ENCODE measurements around the gene PRR15L. TPM values are rescaled to one million over a fixed set of nuclear protein-coding genes. Genes with fewer than 3 reads are reported as not detected.
"Not testable (repeated sequence)": the region's sequence is repeated elsewhere in the genome, so short reads cannot be mapped to it uniquely, and the experiment has no call there.

PRR15L gene
- total RNA-seq, 2 experiments from 2014 or later = not detected

GRCh38 chr17:47942568-47942967 lies 15.1 kb downstream of the PRR15L start:
- H3K4me1 Mint-ChIP-seq (ENCODE audit: low read depth) = peaks cover 53% of the 10 kb centered on the region
- DNase-seq = no peak
- H3K36me3 Mint-ChIP-seq = peaks cover 16% of the 10 kb centered on the region
- POLR2A ChIA-PET = interaction anchor here (0.8 to 2.4 kb wide), 3 partner anchors 10 to 47 kb away, joined by 3 to 12 read pairs (median 3); partner anchors contain the start of gene SP2
- CTCF ChIA-PET = interaction anchor here (1.2 to 17.6 kb wide), 4 partner anchors 7 to 101 kb away, joined by 4 to 290 read pairs (median 14); partner anchors contain the start of genes CDK5RAP3 and SCRN2
- H3K27me3 Mint-ChIP-seq = no peaks in the 10 kb centered on the region
- peak overlapping the region; percentile 95 for H3K4me3 Mint-ChIP-seq
- no peaks in the 10 kb centered on the region for H3K9me3 Mint-ChIP-seq
- H3K27ac Mint-ChIP-seq = no peak overlapping the region
- intact Hi-C loops (cut with micrococcal nuclease) = loop anchor here (5.0 kb wide), 1 partner anchor 235 kb away; no protein-coding TSS in a partner anchor

- Mint-ChIP-seq H3K4me3 (peak overlapping the region; percentile 95), H3K36me3 (peaks cover 14% of the 10 kb centered on the region), H3K27ac (peak overlapping the region; percentile 81), H3K27me3 (no peaks in the 10 kb centered on the region), H3K9me3 (no peaks in the 10 kb centered on the region), H3K4me1 (ENCODE audit: low read depth) (peaks cover 51% of the 10 kb centered on the region)
- intact Hi-C loops (cut with micrococcal nuclease) = loop anchor here (5.0 kb wide), 1 partner anchor 235 kb away; no protein-coding TSS in a partner anchor
- ChIA-PET CTCF (interaction anchor here (1.2 to 17.6 kb wide), 6 partner anchors 8 to 111 kb away, joined by 4 to 290 read pairs (median 6); partner anchors contain the start of genes CDK5RAP3, LRRC46, MRPL10 and SCRN2), POLR2A (interaction anchor here (1.2 to 2.4 kb wide), 2 partner anchors 9 to 47 kb away, joined by 3 to 12 read pairs; no protein-coding TSS in a partner anchor)
- DNase-seq = peak; percentile 49
Measured at GRCh38 chr17:47942096-47942510, 15.6 kb downstream of the PRR15L start.

GRCh38 chr17:47941246-47942095 lies 16.2 kb downstream of the PRR15L start, which contains the start of gene PNPO:
TSS of gene PNPO (plus strand) at chr17:47941571. CDS start at chr17:47941676, 105 bp downstream.
- Mint-ChIP-seq H3K27me3 (no peaks in the 10 kb centered on the region), H3K4me3 (peak within 1 kb of the TSS; percentile 95), H3K36me3 (peaks cover 11% of the 10 kb centered on the region), H3K27ac (peak within 1 kb of the TSS; percentile 81), H3K9me3 (no peaks in the 10 kb centered on the region), H3K4me1 (ENCODE audit: low read depth) (peaks cover 52% of the 10 kb centered on the region)
- DNase-seq = peak; percentile 98
- POLR2A ChIA-PET = interaction anchor here (0.8 to 2.4 kb wide), 5 partner anchors 9 to 108 kb away, joined by 3 to 12 read pairs (median 3); partner anchors contain the start of gene SCRN2
- intact Hi-C loops (cut with micrococcal nuclease) = loop anchor here (1.0 to 5.0 kb wide), 6 partner anchors 29 to 234 kb away; partner anchors contain the start of genes CDK5RAP3, LRRC46, MRPL10 and SNX11
- CTCF ChIA-PET = interaction anchor here (0.8 to 17.6 kb wide), 9 partner anchors 8 to 671 kb away, joined by 3 to 290 read pairs (median 4); partner anchors contain the start of genes CDK5RAP3, LRRC46, MRPL10 and PRR15L

GRCh38 chr17:47937941-47938340 lies 19.7 kb downstream of the PRR15L start:
- ChIA-PET CTCF (interaction anchor here (4.5 kb wide), 1 partner anchor 10 kb away, joined by 52 read pairs; no protein-coding TSS in a partner anchor), POLR2A (interaction anchor here (1.4 kb wide), 1 partner anchor 43 kb away, joined by 3 read pairs; no protein-coding TSS in a partner anchor)
- peak; percentile 56 for DNase-seq
- no peaks in the 10 kb centered on the region for H3K27me3 Mint-ChIP-seq
- H3K4me1 Mint-ChIP-seq (ENCODE audit: low read depth) = peaks cover 35% of the 10 kb centered on the region
- intact Hi-C loops (cut with micrococcal nuclease) = no loop called here
- H3K36me3 Mint-ChIP-seq = no peaks in the 10 kb centered on the region
- peak overlapping the region; percentile 63 for H3K27ac Mint-ChIP-seq
- no peaks in the 10 kb centered on the region for H3K9me3 Mint-ChIP-seq
- H3K4me3 Mint-ChIP-seq = no peak overlapping the region

- DNase-seq = no peak
- no peaks in the 10 kb centered on the region for H3K27me3 Mint-ChIP-seq
- CTCF ChIA-PET = interaction anchor here (1.0 to 4.5 kb wide), 3 partner anchors 12 to 89 kb away, joined by 3 to 52 read pairs (median 5); partner anchors contain the start of gene CDK5RAP3
- POLR2A ChIA-PET = no interaction called here
- intact Hi-C loops (cut with micrococcal nuclease) = no loop called here
- H3K4me3 Mint-ChIP-seq = no peak overlapping the region
- no peak overlapping the region for H3K27ac Mint-ChIP-seq
- H3K36me3 Mint-ChIP-seq = no peaks in the 10 kb centered on the region
- H3K4me1 Mint-ChIP-seq (ENCODE audit: low read depth) = peaks cover 21% of the 10 kb centered on the region
- no peaks in the 10 kb centered on the region for H3K9me3 Mint-ChIP-seq
Measured at GRCh38 chr17:47935961-47936360, 21.7 kb downstream of the PRR15L start.

GRCh38 chr17:47935468-47935867 lies 22.2 kb downstream of the PRR15L start:
- intact Hi-C loops (cut with micrococcal nuclease); H3K4me3 Mint-ChIP-seq; H3K27ac Mint-ChIP-seq; H3K36me3 Mint-ChIP-seq; H3K27me3 Mint-ChIP-seq; DNase-seq; POLR2A ChIA-PET; H3K9me3 Mint-ChIP-seq: not testable (repeated sequence)
- CTCF ChIA-PET = interaction anchor here (1.0 to 4.5 kb wide), 3 partner anchors 13 to 88 kb away, joined by 3 to 52 read pairs (median 5); partner anchors contain the start of gene CDK5RAP3
- H3K4me1 Mint-ChIP-seq (ENCODE audit: low read depth) = peaks cover 18% of the 10 kb centered on the region

GRCh38 chr17:47934856-47935255 lies 22.8 kb downstream of the PRR15L start:
- ChIA-PET CTCF (interaction anchor here (4.5 kb wide), 1 partner anchor 13 kb away, joined by 52 read pairs; no protein-coding TSS in a partner anchor), POLR2A (no interaction called here)
- H3K9me3 Mint-ChIP-seq = no peaks in the 10 kb centered on the region
- no peaks in the 10 kb centered on the region for H3K27me3 Mint-ChIP-seq
- H3K27ac Mint-ChIP-seq = no peak overlapping the region
- H3K4me1 Mint-ChIP-seq (ENCODE audit: low read depth) = peaks cover 14% of the 10 kb centered on the region
- DNase-seq = no peak
- H3K36me3 Mint-ChIP-seq = no peaks in the 10 kb centered on the region
- H3K4me3 Mint-ChIP-seq = no peak overlapping the region
- intact Hi-C loops (cut with micrococcal nuclease) = no loop called here

- H3K4me1 Mint-ChIP-seq (ENCODE audit: low read depth) = peaks cover 6% of the 10 kb centered on the region
- no peak for DNase-seq
- peak overlapping the region; percentile 3 for H3K27ac Mint-ChIP-seq
- ChIA-PET POLR2A (no interaction called here), CTCF (no interaction called here)
- H3K9me3 Mint-ChIP-seq = no peaks in the 10 kb centered on the region
- H3K27me3 Mint-ChIP-seq = no peaks in the 10 kb centered on the region
- H3K36me3 Mint-ChIP-seq = peaks cover 13% of the 10 kb centered on the region
- intact Hi-C loops (cut with micrococcal nuclease) = no loop called here
- H3K4me3 Mint-ChIP-seq = no peak overlapping the region
Measured at GRCh38 chr17:47931848-47932247, 25.8 kb downstream of the PRR15L start.

- no peak for DNase-seq
- Mint-ChIP-seq H3K27ac (no peak overlapping the region), H3K27me3 (no peaks in the 10 kb centered on the region), H3K36me3 (peaks cover 21% of the 10 kb centered on the region), H3K9me3 (no peaks in the 10 kb centered on the region), H3K4me3 (no peak overlapping the region), H3K4me1 (ENCODE audit: low read depth) (peaks cover 4% of the 10 kb centered on the region)
- intact Hi-C loops (cut with micrococcal nuclease) = no loop called here
- POLR2A ChIA-PET = interaction anchor here (0.8 kb wide), 1 partner anchor 11 kb away, joined by 3 read pairs; no protein-coding TSS in a partner anchor
- CTCF ChIA-PET = interaction anchor here (0.6 to 2.3 kb wide), 6 partner anchors 16 to 41 kb away, joined by 3 to 8 read pairs (median 4); partner anchors contain the start of gene CDK5RAP3
Measured at GRCh38 chr17:47929218-47930000, 28.3 kb downstream of the PRR15L start.

- H3K9me3 Mint-ChIP-seq = no peaks in the 10 kb centered on the region
- ChIA-PET CTCF (interaction anchor here (1.2 kb wide), 1 partner anchor 21 kb away, joined by 4 read pairs; no protein-coding TSS in a partner anchor), POLR2A (no interaction called here)
- no peak for DNase-seq
- H3K27ac Mint-ChIP-seq = no peak overlapping the region
- H3K4me3 Mint-ChIP-seq = no peak overlapping the region
- no peaks in the 10 kb centered on the region for H3K27me3 Mint-ChIP-seq
- H3K36me3 Mint-ChIP-seq = peaks cover 29% of the 10 kb centered on the region
- peaks cover 4% of the 10 kb centered on the region for H3K4me1 Mint-ChIP-seq (ENCODE audit: low read depth)
- intact Hi-C loops (cut with micrococcal nuclease) = no loop called here
Measured at GRCh38 chr17:47928415-47928814, 29.3 kb downstream of the PRR15L start.

- H3K36me3 Mint-ChIP-seq = peaks cover 34% of the 10 kb centered on the region
- H3K27me3 Mint-ChIP-seq = no peaks in the 10 kb centered on the region
- no peak for DNase-seq
- peaks cover 4% of the 10 kb centered on the region for H3K4me1 Mint-ChIP-seq (ENCODE audit: low read depth)
- H3K4me3 Mint-ChIP-seq = no peak overlapping the region
- ChIA-PET POLR2A (no interaction called here), CTCF (interaction anchor here (1.2 kb wide), 1 partner anchor 21 kb away, joined by 4 read pairs; no protein-coding TSS in a partner anchor)
- intact Hi-C loops (cut with micrococcal nuclease) = no loop called here
- H3K27ac Mint-ChIP-seq = no peak overlapping the region
- H3K9me3 Mint-ChIP-seq = no peaks in the 10 kb centered on the region
Measured at GRCh38 chr17:47927821-47928400, 29.8 kb downstream of the PRR15L start.

All from activated CD4-positive, alpha-beta memory T cell treated with anti-CD3 and anti-CD28 coated beads for 36 hours (primary cell).